BLaER1 (cell line): ENCODE data around the gene SPTBN4.
"Not testable (repeated sequence)": the region's sequence is repeated elsewhere in the genome, so short reads cannot be mapped to it uniquely, and the experiment has no call there.

Experiments used
- H3K27ac ChIP-seq: shearing (Covaris generic); formaldehyde crosslinking; 2 replicates; pipeline ENCODE4 v1.8.1; 2022
- H3K27me3 ChIP-seq: shearing (Covaris generic); formaldehyde crosslinking; 2 replicates; pipeline ENCODE4 v1.8.1; 2022
- H3K36me3 ChIP-seq: shearing (Covaris generic); formaldehyde crosslinking; 2 replicates; pipeline ENCODE4 v1.8.1; 2022
- H3K4me1 ChIP-seq: shearing (Covaris generic); formaldehyde crosslinking; 2 replicates; pipeline ENCODE4 v1.8.1; 2022
- H3K4me2 ChIP-seq: shearing (Covaris generic); formaldehyde crosslinking; 2 replicates; pipeline ENCODE4 v1.8.1; 2022
- H3K4me3 ChIP-seq: shearing (Covaris generic); formaldehyde crosslinking; 2 replicates; pipeline ENCODE4 v1.8.1; 2022
- H3K9ac ChIP-seq: shearing (Covaris generic); formaldehyde crosslinking; 2 replicates; pipeline ENCODE4 v1.8.1; 2022
- H3K9me3 ChIP-seq: shearing (Covaris generic); formaldehyde crosslinking; 2 replicates; pipeline ENCODE4 v1.8.1; 2022
- H4K20me1 ChIP-seq: shearing (Covaris generic); formaldehyde crosslinking; 2 replicates; pipeline ENCODE4 v1.8.1; 2022
- Cebpa-rat ChIP-seq: shearing (Covaris generic); IDR thresholded peaks from 2 replicates; pipeline ENCODE4 v1.8.1; 2022

SPTBN4 gene

GRCh38 chr19:40513741-40514315 lies 47.0 kb downstream of the SPTBN4 start:
- H3K27me3 ChIP-seq: no peaks in the 10 kb centered on the region
- no peaks in the 10 kb centered on the region for H3K36me3 ChIP-seq
- no peaks in the 10 kb centered on the region for H4K20me1 ChIP-seq
- peaks cover 12% of the 10 kb centered on the region for H3K9me3 ChIP-seq
- no peak overlapping the region for H3K4me3 ChIP-seq
- no peak overlapping the region for H3K9ac ChIP-seq
- TF ChIP-seq Cebpa-rat: no peak
- no peaks in the 10 kb centered on the region for H3K4me1 ChIP-seq
- no peak overlapping the region for H3K27ac ChIP-seq
- no peak overlapping the region for H3K4me2 ChIP-seq

- Histone ChIP-seq H3K9ac (no peak overlapping the region), H3K4me1 (no peaks in the 10 kb centered on the region), H3K27ac (no peak overlapping the region), H3K4me3 (no peak overlapping the region), H3K36me3 (no peaks in the 10 kb centered on the region), H3K4me2 (no peak overlapping the region), H3K9me3 (peaks cover 12% of the 10 kb centered on the region), H3K27me3 (no peaks in the 10 kb centered on the region), H4K20me1 (no peaks in the 10 kb centered on the region)
- TF ChIP-seq Cebpa-rat: no peak
Observed at GRCh38 chr19:40517248-40517647, 50.4 kb downstream of the SPTBN4 start.

GRCh38 chr19:40519352-40520322 lies 52.8 kb downstream of the SPTBN4 start:
- H3K4me1 ChIP-seq: peaks cover 4% of the 10 kb centered on the region; the same call in 1 of the 2 replicates
- no peak overlapping the region for H3K4me2 ChIP-seq
- H3K9ac ChIP-seq: no peak overlapping the region
- no peaks in the 10 kb centered on the region for H3K36me3 ChIP-seq
- no peaks in the 10 kb centered on the region for H3K9me3 ChIP-seq
- no peak for TF ChIP-seq Cebpa-rat
- H3K4me3 ChIP-seq: no peak overlapping the region
- no peaks in the 10 kb centered on the region for H4K20me1 ChIP-seq
- no peak overlapping the region for H3K27ac ChIP-seq
- no peaks in the 10 kb centered on the region for H3K27me3 ChIP-seq

GRCh38 chr19:40521276-40521675 lies 54.5 kb downstream of the SPTBN4 start:
- Histone ChIP-seq H3K27ac (no peak overlapping the region), H3K9me3 (no peaks in the 10 kb centered on the region), H3K9ac (no peak overlapping the region), H3K27me3 (no peaks in the 10 kb centered on the region), H3K4me3 (no peak overlapping the region), H3K4me1 (peaks cover 4% of the 10 kb centered on the region; the same call in 1 of the 2 replicates), H3K4me2 (no peak overlapping the region), H3K36me3 (no peaks in the 10 kb centered on the region), H4K20me1 (no peaks in the 10 kb centered on the region)
- TF ChIP-seq Cebpa-rat: no peak

- H3K27me3 ChIP-seq, H3K36me3 ChIP-seq, H4K20me1 ChIP-seq, H3K27ac ChIP-seq, H3K9me3 ChIP-seq, H3K9ac ChIP-seq, H3K4me3 ChIP-seq, H3K4me2 ChIP-seq, H3K4me1 ChIP-seq: not testable (repeated sequence)
Observed at GRCh38 chr19:40521900-40522299, 55.1 kb downstream of the SPTBN4 start.

- H3K4me2 ChIP-seq: no peak overlapping the region
- no peak overlapping the region for H3K4me3 ChIP-seq
- H3K9me3 ChIP-seq: no peaks in the 10 kb centered on the region
Observed at GRCh38 chr19:40523322-40524047, 56.7 kb downstream of the SPTBN4 start.

GRCh38 chr19:40524133-40524549 lies 57.3 kb downstream of the SPTBN4 start:
- H3K9me3 ChIP-seq: no peaks in the 10 kb centered on the region
- no peak overlapping the region for H3K27ac ChIP-seq
- no peak for TF ChIP-seq Cebpa-rat
- no peak overlapping the region for H3K9ac ChIP-seq
- peaks cover 10% of the 10 kb centered on the region; the same call in 1 of the 2 replicates for H3K4me1 ChIP-seq
- H3K4me3 ChIP-seq: no peak overlapping the region
- H3K27me3 ChIP-seq: no peaks in the 10 kb centered on the region
- H3K4me2 ChIP-seq: no peak overlapping the region
- no peaks in the 10 kb centered on the region for H3K36me3 ChIP-seq
- no peaks in the 10 kb centered on the region for H4K20me1 ChIP-seq

More at GRCh38 chr19:40523322-40524047, 56.7 kb downstream of the SPTBN4 start:
- TF ChIP-seq Cebpa-rat: no peak
- no peaks in the 10 kb centered on the region for H3K36me3 ChIP-seq
- no peak overlapping the region for H3K9ac ChIP-seq
- no peak overlapping the region for H3K27ac ChIP-seq
- no peaks in the 10 kb centered on the region for H3K27me3 ChIP-seq
- no peaks in the 10 kb centered on the region for H4K20me1 ChIP-seq
- H3K4me1 ChIP-seq: peaks cover 5% of the 10 kb centered on the region; the same call in 1 of the 2 replicates

- H3K4me2 ChIP-seq: no peak overlapping the region
- TF ChIP-seq Cebpa-rat: no peak
- H3K27me3 ChIP-seq: no peaks in the 10 kb centered on the region
- no peaks in the 10 kb centered on the region for H3K9me3 ChIP-seq
- no peak overlapping the region for H3K27ac ChIP-seq
- no peak overlapping the region for H3K4me3 ChIP-seq
- H3K4me1 ChIP-seq: peaks cover 14% of the 10 kb centered on the region
- no peak overlapping the region for H3K9ac ChIP-seq
- H4K20me1 ChIP-seq: no peaks in the 10 kb centered on the region
- H3K36me3 ChIP-seq: no peaks in the 10 kb centered on the region
Observed at GRCh38 chr19:40524655-40525054, 57.9 kb downstream of the SPTBN4 start.

- Histone ChIP-seq H3K9ac (no peak overlapping the region), H3K36me3 (no peaks in the 10 kb centered on the region), H3K4me2 (no peak overlapping the region), H3K4me1 (peaks cover 20% of the 10 kb centered on the region), H3K27me3 (no peaks in the 10 kb centered on the region), H4K20me1 (no peaks in the 10 kb centered on the region), H3K4me3 (no peak overlapping the region), H3K27ac (no peak overlapping the region), H3K9me3 (no peaks in the 10 kb centered on the region)
- no peak for TF ChIP-seq Cebpa-rat
Observed at GRCh38 chr19:40525234-40526051, 58.6 kb downstream of the SPTBN4 start.
